Peyer's patch (tissue), 4 donors: ENCODE results near the gene FAM107B. TPM values are rescaled to one million over a fixed set of nuclear protein-coding genes. Genes with fewer than 3 reads are reported as not detected.

Source experiments
- DNase-seq, 3 donors: peaks; one replicate each; pipeline ENCODE4 v3.0.0-alpha.2; 2017 to 2019
- H3K27ac ChIP-seq, 4 donors: fragments of 200-600 bp; sonication (generic); one replicate each; pipeline ENCODE4 v1.5.1; 2016 to 2019
- H3K27me3 ChIP-seq, 2 donors: fragments of 200-600 bp; sonication (generic); one replicate each; pipeline ENCODE4 v1.5.1; 2019
- H3K36me3 ChIP-seq, 3 donors: fragments of 200-600 bp; sonication (generic); one replicate each; pipeline ENCODE4 v1.5.1; 2016 to 2019
- H3K4me1 ChIP-seq, 4 donors: fragments of 200-600 bp; sonication (generic); one replicate each; pipeline ENCODE4 v1.5.1; 2016 to 2019
- H3K4me3 ChIP-seq, 4 donors: fragments of 200-600 bp; sonication (generic); 1 replicate in 3 of 4; 2 replicates in 1 of 4; pipeline ENCODE4 v1.5.1; 2016 to 2019; ENCODE audit warnings: mild to moderate bottlenecking in 1 of 4
- H3K9me3 ChIP-seq, 4 donors: fragments of 200-600 bp; sonication (generic); one replicate each; pipeline ENCODE4 v1.5.1; 2016 to 2019; ENCODE audit warnings: mild to moderate bottlenecking in 1 of 4
- CTCF ChIP-seq, 6 experiments: fragments of 450-650 bp in 4 of 6; fragments of 200-600 bp in 2 of 6; sonication (generic) in 1 of 6; IDR thresholded peaks; one replicate each; pipeline ENCODE4 v1.5.1; 2017 to 2019; ENCODE audit warnings: antibody characterized with exemption in 6 of 6, mild to moderate bottlenecking in 3 of 6, moderate library complexity in 1 of 6
- POLR2A ChIP-seq, 2 donors: fragments of 450-650 bp; IDR thresholded peaks; one replicate each; pipeline ENCODE4 v1.5.1; 2017; ENCODE audit warnings: antibody characterized with exemption in 2 of 2, mild to moderate bottlenecking in 2 of 2, moderate library complexity in 2 of 2
- total RNA-seq, 4 donors: library from RNA; depleted of rRNA; stranded (reverse); fragments of >200 nt; gene quantifications; one replicate each; pipeline ENCODE4 v1.1.0, GENCODE V29; 2016

Gene FAM107B
- total RNA-seq, 4 donors from 2014 or later: 36.6 to 89.1 (median 39.6) TPM

GRCh38 chr10:14560274-14560673, 214.4 kb downstream of the FAM107B start:
- no peaks in the 10 kb centered on the region for H3K36me3 ChIP-seq
- TF ChIP-seq POLR2A (IDR thresholded peaks at IDR 0.05): no peak
- TF ChIP-seq CTCF (IDR thresholded peaks at IDR 0.05): peak in 2 of 6 experiments; percentile 22 to 51
- no peaks in the 10 kb centered on the region for H3K9me3 ChIP-seq
- no peaks in the 10 kb centered on the region for H3K27me3 ChIP-seq
- no peak overlapping the region for H3K4me3 ChIP-seq
- DNase-seq: peak in 1 of 3 donors; percentile 71
- no peak overlapping the region for H3K27ac ChIP-seq
- H3K4me1 ChIP-seq: peaks cover 0 to 23% (median 17%) of the 10 kb centered on the region in 4 donors

GRCh38 chr10:14558025-14558424, 216.7 kb downstream of the FAM107B start:
- no peaks in the 10 kb centered on the region for H3K9me3 ChIP-seq
- H3K4me1 ChIP-seq: peaks cover 0 to 37% (median 29%) of the 10 kb centered on the region in 4 donors
- H3K36me3 ChIP-seq: no peaks in the 10 kb centered on the region
- DNase-seq: no peak
- no peak overlapping the region for H3K27ac ChIP-seq
- H3K4me3 ChIP-seq: no peak overlapping the region
- TF ChIP-seq CTCF (IDR thresholded peaks at IDR 0.05) (no peak), POLR2A (IDR thresholded peaks at IDR 0.05) (no peak)
- H3K27me3 ChIP-seq: no peaks in the 10 kb centered on the region

- Histone ChIP-seq H3K4me1 (peaks cover 0 to 37% (median 29%) of the 10 kb centered on the region in 4 donors), H3K4me3 (no peak overlapping the region), H3K27me3 (no peaks in the 10 kb centered on the region), H3K36me3 (no peaks in the 10 kb centered on the region), H3K9me3 (no peaks in the 10 kb centered on the region), H3K27ac (no peak overlapping the region)
- TF ChIP-seq POLR2A (IDR thresholded peaks at IDR 0.05) (no peak), CTCF (IDR thresholded peaks at IDR 0.05) (no peak)
- no peak for DNase-seq
Observed at GRCh38 chr10:14557567-14557966, 217.1 kb downstream of the FAM107B start.

- Histone ChIP-seq H3K4me3 (no peak overlapping the region), H3K27ac (peak overlapping the region in 3 of 4 donors; percentile 28 to 55 (median 48)), H3K4me1 (peaks cover 0 to 37% (median 24%) of the 10 kb centered on the region in 4 donors), H3K27me3 (no peaks in the 10 kb centered on the region), H3K9me3 (no peaks in the 10 kb centered on the region), H3K36me3 (no peaks in the 10 kb centered on the region)
- TF ChIP-seq CTCF (IDR thresholded peaks at IDR 0.05) (peak in 5 of 6 experiments; percentile 18 to 44 (median 38)), POLR2A (IDR thresholded peaks at IDR 0.05) (no peak)
- peak in 2 of 3 donors; percentile 66 to 82 for DNase-seq
Observed at GRCh38 chr10:14556285-14556956, 218.3 kb downstream of the FAM107B start.

GRCh38 chr10:14555807-14556206, 218.9 kb downstream of the FAM107B start:
- peaks cover 0 to 37% (median 22%) of the 10 kb centered on the region in 4 donors for H3K4me1 ChIP-seq
- peak overlapping the region; percentile 10 to 55 (median 38) for H3K27ac ChIP-seq
- DNase-seq: no peak
- no peaks in the 10 kb centered on the region for H3K27me3 ChIP-seq
- TF ChIP-seq CTCF (IDR thresholded peaks at IDR 0.05) (no peak), POLR2A (IDR thresholded peaks at IDR 0.05) (no peak)
- H3K9me3 ChIP-seq: no peaks in the 10 kb centered on the region
- no peak overlapping the region for H3K4me3 ChIP-seq
- H3K36me3 ChIP-seq: no peaks in the 10 kb centered on the region
